GM21717 (cell line): Measurements from ENCODE around the gene SRD5A1.

Experiments
- ATAC-seq: cut with Tn5 transposase; IDR thresholded peaks from one replicate; pipeline ENCODE4 v1.9.1; 2021; ENCODE audit warnings: mild to moderate bottlenecking, moderate library complexity; ENCODE audit not compliant: unreplicated experiment

The SRD5A1 gene

GRCh38 chr5:6723816-6724300 lies 90.6 kb downstream of the SRD5A1 start:
- no peak for ATAC-seq
